Anterior cingulate cortex (tissue), 58 donors: ENCODE measurements around the gene VWA3B.
A peak's percentile ranks its signal among the peaks of the same experiment; 100 is the strongest.
"Not testable (repeated sequence)": the region's sequence is repeated elsewhere in the genome, so short reads cannot be mapped to it uniquely, and the experiment has no call there.

ENCODE experiments used
- DNase-seq, 58 donors: peaks; one replicate each; lab custom pipeline; 2025; lab: John Stamatoyannopoulos, UW

Gene VWA3B

GRCh38 chr2:98126061-98126460 lies 39.1 kb downstream of the VWA3B start:
- no peak for DNase-seq

GRCh38 chr2:98127229-98127989 lies 40.4 kb downstream of the VWA3B start:
- DNase-seq = peak in 1 of 58 donors; percentile 31

GRCh38 chr2:98128556-98129109 lies 41.7 kb downstream of the VWA3B start:
- no peak for DNase-seq

- not testable (repeated sequence) for DNase-seq
These were observed 43.1 kb downstream of the VWA3B start for GRCh38 chr2:98130073-98130472.

- DNase-seq = peak in 4 of 58 donors; percentile 13 to 28 (median 22)
These were observed 47.4 kb downstream of the VWA3B start for GRCh38 chr2:98134172-98135005.

- no peak for DNase-seq
These were observed 50.2 kb downstream of the VWA3B start for GRCh38 chr2:98137196-98137595.

GRCh38 chr2:98138978-98139377 lies 52.0 kb downstream of the VWA3B start:
- DNase-seq = not testable (repeated sequence)

- peak in 1 of 58 donors; percentile 8 for DNase-seq
These were observed 53.2 kb downstream of the VWA3B start for GRCh38 chr2:98140210-98140609.

GRCh38 chr2:98142106-98142791 lies 55.3 kb downstream of the VWA3B start:
- DNase-seq = no peak

GRCh38 chr2:98145070-98145469 lies 58.1 kb downstream of the VWA3B start:
- DNase-seq = no peak

GRCh38 chr2:98147900-98148299 lies 60.9 kb downstream of the VWA3B start:
- DNase-seq = not testable (repeated sequence)

GRCh38 chr2:98148595-98149332 lies 61.8 kb downstream of the VWA3B start:
- no peak for DNase-seq

GRCh38 chr2:98149333-98149697 lies 62.3 kb downstream of the VWA3B start:
- peak in 13 of 58 donors; percentile 7 to 65 (median 30) for DNase-seq

GRCh38 chr2:98153481-98153880 lies 66.5 kb downstream of the VWA3B start:
- DNase-seq = peak in 13 of 58 donors; percentile 9 to 60 (median 27)

- no peak for DNase-seq
These were observed 68.3 kb downstream of the VWA3B start for GRCh38 chr2:98155291-98155690.

GRCh38 chr2:98155716-98156115 lies 68.7 kb downstream of the VWA3B start:
- DNase-seq = no peak

GRCh38 chr2:98156304-98156703 lies 69.3 kb downstream of the VWA3B start:
- no peak for DNase-seq

- DNase-seq = no peak
These were observed 70.6 kb downstream of the VWA3B start for GRCh38 chr2:98157557-98157956.

- no peak for DNase-seq
These were observed 71.3 kb downstream of the VWA3B start for GRCh38 chr2:98158305-98158704.

- DNase-seq = no peak
These were observed 73.6 kb downstream of the VWA3B start for GRCh38 chr2:98160554-98160953.
